HG03354 (cell line): Measurements from ENCODE around the gene HNF1B.

Experiments used
- ATAC-seq: cut with Tn5 transposase; IDR thresholded peaks from one replicate; pipeline ENCODE4 v1.9.1; 2021; ENCODE audit warnings: mild to moderate bottlenecking; ENCODE audit not compliant: unreplicated experiment, poor library complexity, severe bottlenecking

HNF1B gene

GRCh38 chr17:37711113-37711512 is 33.7 kb downstream of the HNF1B start:
- no peak for ATAC-seq

DNA sequence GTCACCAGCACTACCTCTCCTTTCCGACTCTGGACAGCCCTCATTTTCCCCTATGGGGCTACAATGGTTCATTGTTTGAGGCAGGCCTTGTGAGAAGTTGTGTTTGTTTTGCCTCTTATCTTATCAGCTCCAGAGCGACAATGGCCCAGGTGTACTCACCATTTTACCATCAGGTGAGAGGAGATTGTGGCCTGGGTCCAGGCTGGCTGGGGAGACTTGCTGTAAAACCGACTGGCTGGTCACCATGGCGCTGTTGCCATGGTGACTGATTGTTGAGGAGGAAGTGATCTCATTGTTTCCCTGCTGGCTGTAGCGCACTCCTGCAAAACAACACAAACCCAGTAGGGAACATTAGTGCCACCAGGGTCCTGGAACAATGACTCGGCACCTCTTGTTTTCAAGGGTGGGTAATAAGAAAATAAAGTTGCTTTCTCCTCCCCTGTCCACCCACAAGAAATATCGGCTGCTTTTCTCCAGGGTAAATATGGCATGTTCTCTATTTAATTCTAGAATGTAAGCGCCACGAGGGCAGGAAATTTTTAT is 34.4 kb downstream of the HNF1B start:
- no peak for ATAC-seq

- ATAC-seq, result no peak
Measured at GRCh38 chr17:37708616-37709212, 36.1 kb downstream of the HNF1B start.

DNA sequence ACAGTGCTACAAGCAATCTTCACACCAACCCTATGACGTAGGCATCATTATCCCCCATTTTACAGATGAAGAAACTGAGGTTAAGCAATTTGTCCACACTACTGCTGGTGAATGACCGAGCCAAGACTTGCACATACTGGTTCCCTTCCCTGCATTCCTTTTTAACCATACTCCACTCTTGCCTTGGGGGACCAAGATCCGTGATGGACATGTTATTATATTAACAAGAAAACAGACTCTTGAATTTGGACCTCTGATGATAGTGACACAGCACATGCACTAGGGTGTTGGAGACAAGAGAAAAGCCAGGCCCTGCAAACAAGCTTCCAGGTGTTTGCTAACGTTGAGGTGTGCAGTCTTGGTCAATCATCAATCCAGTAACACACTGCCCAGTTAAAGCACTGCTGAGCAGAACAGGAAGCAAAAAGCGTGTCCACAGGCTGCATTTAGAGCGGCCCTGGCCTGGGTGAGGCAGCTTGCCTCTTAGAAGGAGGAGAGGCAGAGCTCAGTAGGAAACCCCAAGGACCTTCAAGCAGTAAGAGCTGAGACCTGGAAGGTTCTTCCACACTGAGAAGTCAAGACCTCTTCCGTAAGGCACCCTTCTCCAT is 36.7 kb downstream of the HNF1B start:
- ATAC-seq, result no peak

DNA sequence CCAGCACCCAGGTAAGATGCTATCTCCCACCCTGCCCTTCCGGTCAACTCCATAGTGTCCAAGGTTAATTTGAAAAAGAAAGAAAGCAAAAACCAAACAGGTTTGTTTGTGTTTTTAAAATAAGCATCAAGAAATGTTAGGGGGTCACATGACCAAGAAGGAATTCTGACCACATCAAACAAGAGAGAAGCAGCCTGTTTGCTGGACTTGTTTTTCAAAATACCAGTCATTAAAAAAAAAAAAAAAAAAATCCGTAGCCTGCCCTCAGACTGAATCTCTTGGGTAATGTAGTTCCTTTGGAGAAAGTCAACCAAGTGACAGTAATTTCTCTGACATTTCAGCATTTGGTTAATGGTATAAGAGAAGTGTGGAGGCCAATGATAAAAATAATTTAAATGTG is 38.4 kb downstream of the HNF1B start:
- ATAC-seq, result no peak

- no peak for ATAC-seq
Measured at GRCh38 chr17:37702598-37702997, 42.3 kb downstream of the HNF1B start.

- no peak for ATAC-seq
Measured at GRCh38 chr17:37701496-37701898, 43.4 kb downstream of the HNF1B start.

- ATAC-seq, result no peak
Measured at GRCh38 chr17:37700881-37701280, 44.0 kb downstream of the HNF1B start.

- ATAC-seq, result no peak
Measured at GRCh38 chr17:37699285-37699973, 45.4 kb downstream of the HNF1B start.

- no peak for ATAC-seq
Measured at GRCh38 chr17:37698911-37699255, 46.0 kb downstream of the HNF1B start.

DNA sequence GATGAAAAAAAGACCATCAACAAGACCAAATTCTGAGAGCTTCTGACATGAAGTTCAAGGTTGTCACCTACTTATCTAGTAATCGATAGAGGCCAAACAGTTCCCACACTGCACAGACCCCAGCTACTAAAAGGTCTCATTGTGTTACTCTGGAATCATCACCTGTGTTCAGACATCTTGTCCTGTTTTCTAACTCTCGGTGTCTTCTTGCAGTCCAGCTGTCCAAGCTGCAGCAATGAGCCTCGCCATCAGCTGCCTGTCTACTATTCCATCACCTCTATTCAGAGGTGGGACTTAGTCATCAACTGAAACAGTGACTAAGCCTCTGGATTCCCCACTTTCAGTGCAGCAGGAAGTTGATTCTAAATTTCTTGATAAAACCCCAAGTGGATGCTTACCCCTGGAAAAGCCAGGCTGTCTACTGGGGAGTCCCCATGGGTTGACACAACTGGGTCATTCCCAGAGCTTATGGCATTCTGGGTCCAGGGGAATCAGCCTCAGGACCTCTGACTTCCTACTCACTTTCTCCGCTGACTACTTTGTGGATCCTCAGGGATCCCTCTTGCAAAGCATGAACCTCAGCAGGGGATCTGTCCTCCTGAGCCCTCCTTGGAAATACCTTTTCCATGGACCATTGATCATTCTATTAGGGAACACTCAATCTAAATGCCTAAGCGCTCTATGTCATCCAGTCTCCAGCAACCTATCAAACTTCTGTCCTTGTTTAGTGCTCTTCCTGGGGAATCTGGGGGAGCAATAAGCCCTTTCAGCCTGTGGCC is 46.5 kb downstream of the HNF1B start:
- ATAC-seq, result no peak

DNA sequence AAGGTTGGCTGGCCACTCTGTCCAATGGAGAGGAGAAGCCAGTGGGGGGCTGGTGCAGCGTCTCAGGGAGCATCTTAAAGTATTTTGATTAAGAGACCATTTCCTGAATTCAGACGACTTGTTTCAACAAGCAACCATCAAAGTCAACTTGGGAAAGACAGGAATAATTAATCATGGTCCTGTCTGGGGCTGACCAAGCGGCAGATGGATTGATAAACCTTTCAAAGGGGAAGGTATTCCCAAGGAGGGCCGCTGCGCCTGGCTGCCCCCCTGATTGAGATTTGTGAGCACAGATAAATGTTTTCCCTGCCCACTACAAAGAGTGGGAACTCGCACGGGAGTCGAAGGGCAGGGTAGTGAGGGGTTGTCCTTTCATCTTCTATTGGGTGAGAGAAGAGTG is 47.5 kb downstream of the HNF1B start:
- no peak for ATAC-seq

DNA sequence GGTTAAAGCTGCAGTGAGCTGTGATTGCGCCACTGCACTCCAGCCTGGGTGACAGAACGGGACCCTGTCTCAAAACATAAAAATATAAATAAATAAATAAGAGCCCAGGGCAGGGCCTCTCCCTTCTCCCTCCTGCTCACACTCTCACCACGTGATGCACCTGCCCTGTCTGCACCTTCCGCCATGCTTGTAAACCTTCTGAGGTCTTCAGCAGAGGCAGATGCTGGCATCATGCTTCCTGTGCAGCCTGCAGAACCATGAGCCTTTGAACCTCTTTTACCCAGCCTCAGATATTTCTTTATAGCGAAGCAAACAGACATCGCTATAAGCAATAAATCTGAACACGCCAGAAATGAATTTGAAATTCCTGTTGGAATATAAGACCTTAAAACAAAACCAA is 48.5 kb downstream of the HNF1B start:
- ATAC-seq, result no peak

DNA sequence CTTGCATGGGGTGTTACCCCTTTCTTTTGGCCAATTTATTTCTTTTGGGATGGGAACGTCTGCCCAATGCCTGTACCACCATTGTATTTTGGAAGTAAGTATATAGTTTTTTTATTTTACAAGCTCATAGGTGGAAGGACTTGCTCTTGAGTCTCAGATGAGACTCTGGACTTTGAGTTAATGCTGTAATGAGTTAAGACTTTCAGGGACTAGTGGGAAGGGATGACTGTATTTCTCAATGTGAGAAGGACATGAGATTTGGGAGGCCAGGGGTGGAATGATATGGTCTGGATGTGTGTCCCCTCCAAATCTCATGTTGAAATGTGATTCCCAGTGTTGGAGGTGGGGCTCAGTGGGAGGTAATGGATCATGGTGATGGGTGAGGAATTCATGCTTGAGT is 49.1 kb downstream of the HNF1B start:
- ATAC-seq, result no peak

DNA sequence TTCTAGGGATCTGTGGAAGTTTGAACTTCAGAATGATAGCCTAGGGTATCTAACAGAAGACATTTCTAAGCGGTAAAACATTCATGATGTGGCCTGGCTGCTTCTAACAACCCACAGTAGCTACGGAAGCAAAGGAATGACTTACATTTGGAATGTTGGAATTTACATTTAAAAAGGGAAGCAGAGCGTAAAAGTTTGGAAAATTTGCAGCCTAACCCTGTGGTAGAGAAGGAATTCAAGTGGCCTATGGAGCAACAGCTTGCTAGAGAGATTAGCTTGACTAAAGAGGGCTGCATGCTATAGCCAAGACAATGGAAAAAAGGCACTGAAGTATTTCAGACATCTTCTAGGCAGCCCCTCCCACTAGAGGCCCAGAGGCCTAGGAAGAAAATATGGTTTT is 50.1 kb downstream of the HNF1B start:
- ATAC-seq, result no peak

- ATAC-seq, result no peak
Measured at GRCh38 chr17:37693328-37693727, 51.5 kb downstream of the HNF1B start.

DNA sequence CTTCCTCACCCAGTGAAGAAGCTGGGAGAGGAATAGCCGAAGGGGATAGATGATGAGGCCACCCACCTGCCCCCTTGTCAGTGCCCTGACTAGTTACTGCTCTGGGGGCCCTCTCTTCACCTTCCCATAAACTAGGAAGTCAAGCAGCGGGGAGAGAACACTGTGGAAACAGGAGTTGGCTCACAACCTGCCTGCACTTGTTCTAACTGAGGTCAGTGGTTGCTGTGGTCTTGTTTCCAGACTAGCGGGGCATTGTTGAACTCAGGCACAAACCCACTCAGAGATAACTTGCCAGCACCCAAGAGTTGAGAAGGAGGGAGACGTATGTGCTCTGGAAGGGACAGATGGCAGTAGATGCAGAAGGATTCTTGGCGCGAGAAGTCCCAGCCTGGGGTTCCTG is 53.1 kb downstream of the HNF1B start:
- ATAC-seq, result no peak

GRCh38 chr17:37689317-37689716 is 55.5 kb downstream of the HNF1B start:
- ATAC-seq, result no peak

DNA sequence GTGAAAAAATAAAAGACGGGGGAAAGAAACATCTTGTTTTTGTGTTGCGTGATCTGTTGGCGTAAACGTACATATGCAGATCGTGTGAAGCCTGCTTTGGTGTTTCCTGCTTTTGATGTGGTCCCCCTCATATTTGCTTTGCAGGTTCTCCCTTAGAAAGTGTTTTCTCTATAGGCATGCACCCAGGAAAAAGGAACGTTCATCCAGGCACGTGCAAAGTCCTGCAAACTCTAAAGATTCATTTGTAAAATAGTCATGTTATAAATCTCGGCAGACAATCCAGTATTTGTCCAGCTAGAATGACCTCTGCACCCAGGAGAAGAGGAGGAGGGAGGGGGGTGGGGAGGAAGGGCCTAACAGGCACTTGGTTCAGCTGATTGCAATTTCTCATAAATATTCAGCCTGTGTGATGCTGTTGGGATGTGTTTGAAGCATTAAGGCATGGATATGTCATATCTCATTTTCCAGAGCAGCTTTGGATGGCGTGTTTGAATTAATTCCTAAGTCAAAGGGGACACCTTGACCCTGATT is 61.3 kb downstream of the HNF1B start:
- no peak for ATAC-seq

DNA sequence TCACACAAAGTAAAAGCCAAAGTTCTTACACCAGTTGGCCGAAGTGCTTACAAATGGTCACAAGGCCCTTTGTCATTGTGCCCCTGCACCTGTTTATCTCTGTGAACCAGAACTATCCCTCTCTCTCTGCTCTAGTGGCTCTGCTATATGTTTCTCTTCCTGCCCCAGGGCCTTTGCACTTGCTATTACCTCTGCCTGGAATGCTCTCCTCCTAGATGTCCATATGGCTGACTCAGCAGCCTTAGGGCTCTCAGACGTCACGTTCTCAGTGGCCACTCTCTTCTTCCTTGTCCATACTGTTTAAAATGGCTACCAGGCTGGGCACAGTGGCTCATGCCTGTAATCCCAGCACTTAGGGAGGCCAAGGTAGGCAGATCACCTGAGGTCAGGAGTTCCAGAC is 62.9 kb downstream of the HNF1B start:
- no peak for ATAC-seq
